ENCODE results near the gene OTC. TPM values are rescaled to one million over a fixed set of nuclear protein-coding genes. Genes with fewer than 3 reads are reported as not detected.

The OTC gene
- total RNA-seq, 1 experiment from 2014 or later: not detected

DNA sequence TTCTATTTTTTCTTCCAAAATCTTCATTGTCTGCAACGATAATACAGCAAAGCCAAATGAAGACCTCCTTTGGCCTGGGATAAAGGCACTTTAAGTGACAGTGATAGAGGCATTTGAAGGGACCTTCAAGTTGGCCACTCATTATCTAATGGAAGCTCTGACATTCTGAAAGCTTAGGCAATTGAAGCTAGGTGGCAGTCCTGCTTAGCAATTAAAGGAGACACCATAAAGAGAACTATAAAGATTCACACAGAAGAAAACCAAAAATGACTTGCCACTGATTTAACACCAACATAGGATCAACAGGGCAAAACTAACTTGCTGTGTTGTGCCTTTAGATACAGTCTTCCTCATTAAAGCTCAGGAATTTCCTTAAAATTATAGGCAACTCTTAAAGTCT, 105.7 kb downstream of the OTC start:
- TF ChIP-seq, protein P1, sequence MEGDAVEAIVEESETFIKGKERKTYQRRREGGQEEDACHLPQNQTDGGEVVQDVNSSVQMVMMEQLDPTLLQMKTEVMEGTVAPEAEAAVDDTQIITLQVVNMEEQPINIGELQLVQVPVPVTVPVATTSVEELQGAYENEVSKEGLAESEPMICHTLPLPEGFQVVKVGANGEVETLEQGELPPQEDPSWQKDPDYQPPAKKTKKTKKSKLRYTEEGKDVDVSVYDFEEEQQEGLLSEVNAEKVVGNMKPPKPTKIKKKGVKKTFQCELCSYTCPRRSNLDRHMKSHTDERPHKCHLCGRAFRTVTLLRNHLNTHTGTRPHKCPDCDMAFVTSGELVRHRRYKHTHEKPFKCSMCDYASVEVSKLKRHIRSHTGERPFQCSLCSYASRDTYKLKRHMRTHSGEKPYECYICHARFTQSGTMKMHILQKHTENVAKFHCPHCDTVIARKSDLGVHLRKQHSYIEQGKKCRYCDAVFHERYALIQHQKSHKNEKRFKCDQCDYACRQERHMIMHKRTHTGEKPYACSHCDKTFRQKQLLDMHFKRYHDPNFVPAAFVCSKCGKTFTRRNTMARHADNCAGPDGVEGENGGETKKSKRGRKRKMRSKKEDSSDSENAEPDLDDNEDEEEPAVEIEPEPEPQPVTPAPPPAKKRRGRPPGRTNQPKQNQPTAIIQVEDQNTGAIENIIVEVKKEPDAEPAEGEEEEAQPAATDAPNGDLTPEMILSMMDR (conservative IDR thresholded peaks at IDR 0.05): 0 out of 3 replicates have a peak, but pooled peaks have one; percentile 18
- no peak overlapping the region for H4K5ac ChIP-seq (ENCODE audit: insufficient read length, low read depth, low read length)
- H3K9me3 ChIP-seq (ENCODE audit: control insufficient read depth, low read depth, low read length): peaks cover 5% of the 10 kb centered on the region
- no peak overlapping the region for H3K4ac ChIP-seq (ENCODE audit: low read depth, low read length)
- Mint-ChIP-seq H3K4me3 (no peak overlapping the region), H3K27me3 (ENCODE audit: low read depth) (no peaks in the 10 kb centered on the region), H3K9me3 (peaks cover 57 to 71% of the 10 kb centered on the region in 2 experiments), H3K36me3 (ENCODE audit: insufficient read depth in 1 of 3, low read depth in 3 of 3) (peaks cover 4 to 6% (median 4%) of the 10 kb centered on the region in 3 experiments; a peak in 4 of 7 replicates), H3K4me1 (no peaks in the 10 kb centered on the region), H3K27ac (no peak overlapping the region)
- no peaks in the 10 kb centered on the region for H3K4me1 ChIP-seq (ENCODE audit: insufficient read depth, low read length)
- no peak overlapping the region for H3K18ac ChIP-seq (ENCODE audit: insufficient read length, low read depth, low read length)
- H3K23ac ChIP-seq (ENCODE audit: insufficient read length, low read depth, low read length): no peak overlapping the region
- no peak overlapping the region for H2AFZ ChIP-seq (ENCODE audit: low read length)
- H2BK15ac ChIP-seq (ENCODE audit: low read depth, low read length): no peak overlapping the region
- no peak overlapping the region for H2BK12ac ChIP-seq (ENCODE audit: insufficient read length, low read depth, low read length)
- H3T11ph ChIP-seq (ENCODE audit: low read length): no peak overlapping the region
- no peak overlapping the region for H3K14ac ChIP-seq (ENCODE audit: insufficient read depth, low read length)
- no peak overlapping the region for H3K9ac ChIP-seq (ENCODE audit: extremely low read depth, insufficient read length, low read length)
- H3K56ac ChIP-seq (ENCODE audit: insufficient read length, low read depth, low read length): no peak overlapping the region
- no peak overlapping the region for H4K91ac ChIP-seq (ENCODE audit: insufficient read length, low read depth, low read length)
- H3K79me1 ChIP-seq (ENCODE audit: insufficient read depth, low read depth, low read length, poor library complexity, severe bottlenecking): no peaks in the 10 kb centered on the region
- no peaks in the 10 kb centered on the region for H4K20me1 ChIP-seq (ENCODE audit: control insufficient read depth, insufficient read depth, insufficient read length)
- DNase-seq: no peak
- H3K23me2 ChIP-seq (ENCODE audit: insufficient read length, low read depth, low read length, poor library complexity, severe bottlenecking): no peaks in the 10 kb centered on the region
- no peak overlapping the region for H2BK120ac ChIP-seq (ENCODE audit: low read depth, low read length, poor library complexity, severe bottlenecking)
- no peak overlapping the region for H2AK5ac ChIP-seq (ENCODE audit: insufficient read length, low read length)
- no peak overlapping the region for H4K8ac ChIP-seq (replicated peaks; ENCODE audit: insufficient read length, low read depth, low read length)
- H2BK20ac ChIP-seq (ENCODE audit: low read depth, low read length, poor library complexity, severe bottlenecking): no peak overlapping the region
- no peak overlapping the region for H3K4me2 ChIP-seq (ENCODE audit: insufficient read depth, insufficient read length, low read length)
- no CpG with 5 or more reads among the region's 1 CpG for WGBS (ENCODE audit: extremely low coverage, insufficient read length, low lambda C conversion rate)
- H2BK5ac ChIP-seq (ENCODE audit: insufficient read length, low read length): no peak overlapping the region
- no peaks in the 10 kb centered on the region for H3K27me3 ChIP-seq (ENCODE audit: insufficient read depth, low read length)
- H3K79me2 ChIP-seq (ENCODE audit: insufficient read depth, low read length): no peaks in the 10 kb centered on the region
- no peak overlapping the region for H3K27ac ChIP-seq (ENCODE audit: insufficient read length, low read depth, low read length)
